Activated T-cell treated with anti-CD3 and anti-CD28 coated beads, Interleukin-2, amount 50 U/mL, for 4 hours (primary cell): ENCODE data around the gene DPH2. TPM values are rescaled to one million over a fixed set of nuclear protein-coding genes. Genes with fewer than 3 reads are reported as not detected.

Experiments used
- ATAC-seq, 2 donors: fragments of 200-7000 bp; cut with Tn5 transposase; one replicate each; pipeline ENCODE4 v1.10.0; 2021
- DNase-seq: peaks from one replicate; pipeline ENCODE4 v3.0.0-alpha.2; 2020
- H3K27me3 Mint-ChIP-seq: one replicate; pipeline ENCODE4 v1.8.0; 2021; ENCODE audit warnings: low read depth, mixed read lengths
- H3K36me3 Mint-ChIP-seq: one replicate; pipeline ENCODE4 v1.8.0; 2022; ENCODE audit warnings: mixed read lengths; ENCODE audit not compliant: insufficient read depth
- H3K4me1 Mint-ChIP-seq: one replicate; pipeline ENCODE4 v1.8.0; 2021; ENCODE audit warnings: low read depth, mixed read lengths
- H3K4me3 Mint-ChIP-seq: one replicate; pipeline ENCODE4 v1.8.0; 2021; ENCODE audit warnings: mild to moderate bottlenecking, moderate library complexity, mixed read lengths
- H3K9me3 Mint-ChIP-seq: one replicate; pipeline ENCODE4 v1.8.0; 2021; ENCODE audit warnings: mixed read lengths
- total RNA-seq, 3 donors: library from RNA; stranded (reverse); gene quantifications; one replicate each; pipeline ENCODE4 v1.2.1, GENCODE V29; 2021

Gene DPH2
- total RNA-seq, 3 donors from 2014 or later = 128 to 151 (median 145) TPM

- ATAC-seq (peak in 1 of 2 donors; percentile 4), DNase-seq (no peak)
- H3K4me1 Mint-ChIP-seq = peaks cover 11% of the 10 kb centered on the region
- peak overlapping the region; percentile 90 for H3K4me3 Mint-ChIP-seq
- no peaks in the 10 kb centered on the region for H3K36me3 Mint-ChIP-seq
- no peaks in the 10 kb centered on the region for H3K9me3 Mint-ChIP-seq
- no peaks in the 10 kb centered on the region for H3K27me3 Mint-ChIP-seq
Observed at GRCh38 chr1:43991200-43991475, 21.3 kb downstream of the DPH2 start.

- ATAC-seq (peak; percentile 85 to 86), DNase-seq (peak; percentile 64)
- H3K36me3 Mint-ChIP-seq = no peaks in the 10 kb centered on the region
- H3K9me3 Mint-ChIP-seq = no peaks in the 10 kb centered on the region
- H3K4me3 Mint-ChIP-seq = peak within 1 kb of the TSS; percentile 90
- H3K4me1 Mint-ChIP-seq = peaks cover 11% of the 10 kb centered on the region
- H3K27me3 Mint-ChIP-seq = no peaks in the 10 kb centered on the region
Observed at GRCh38 chr1:43991476-43992231, 21.8 kb downstream of the DPH2 start, which contains the start of gene CCDC24. CCDC24 (plus strand) TSS chr1:43991599; CDS start chr1:43991879, 280 bp downstream.

GRCh38 chr1:43992232-43992995, 22.6 kb downstream of the DPH2 start:
- H3K36me3 Mint-ChIP-seq = no peaks in the 10 kb centered on the region
- H3K4me3 Mint-ChIP-seq = peak overlapping the region; percentile 90
- no peaks in the 10 kb centered on the region for H3K27me3 Mint-ChIP-seq
- DNase-seq (no peak), ATAC-seq (no peak)
- H3K4me1 Mint-ChIP-seq = peaks cover 11% of the 10 kb centered on the region
- no peaks in the 10 kb centered on the region for H3K9me3 Mint-ChIP-seq

GRCh38 chr1:43993206-43993914, 23.6 kb downstream of the DPH2 start:
- no peak for ATAC-seq
- no peaks in the 10 kb centered on the region for H3K36me3 Mint-ChIP-seq
- peaks cover 11% of the 10 kb centered on the region for H3K4me1 Mint-ChIP-seq
- H3K9me3 Mint-ChIP-seq = no peaks in the 10 kb centered on the region
- no peaks in the 10 kb centered on the region for H3K27me3 Mint-ChIP-seq
- DNase-seq = no peak
- no peak overlapping the region for H3K4me3 Mint-ChIP-seq

- DNase-seq (no peak), ATAC-seq (no peak)
- H3K4me1 Mint-ChIP-seq = peaks cover 11% of the 10 kb centered on the region
- H3K4me3 Mint-ChIP-seq = no peak overlapping the region
- peaks cover 2% of the 10 kb centered on the region for H3K36me3 Mint-ChIP-seq
- no peaks in the 10 kb centered on the region for H3K9me3 Mint-ChIP-seq
- H3K27me3 Mint-ChIP-seq = no peaks in the 10 kb centered on the region
Observed at GRCh38 chr1:43994071-43994470, 24.3 kb downstream of the DPH2 start.

- H3K4me1 Mint-ChIP-seq = peaks cover 11% of the 10 kb centered on the region
- H3K4me3 Mint-ChIP-seq = no peak overlapping the region
- no peaks in the 10 kb centered on the region for H3K9me3 Mint-ChIP-seq
- DNase-seq (no peak), ATAC-seq (no peak)
- no peaks in the 10 kb centered on the region for H3K27me3 Mint-ChIP-seq
- H3K36me3 Mint-ChIP-seq = peaks cover 2% of the 10 kb centered on the region
Observed at GRCh38 chr1:43994794-43995790, 25.3 kb downstream of the DPH2 start.

GRCh38 chr1:43995984-43996732, 26.3 kb downstream of the DPH2 start:
- Mint-ChIP-seq H3K36me3 (peaks cover 2% of the 10 kb centered on the region), H3K9me3 (no peaks in the 10 kb centered on the region), H3K27me3 (no peaks in the 10 kb centered on the region), H3K4me3 (no peak overlapping the region), H3K4me1 (peaks cover 11% of the 10 kb centered on the region)
- DNase-seq (no peak), ATAC-seq (no peak)

GRCh38 chr1:43996733-43997115, 26.9 kb downstream of the DPH2 start:
- peaks cover 10% of the 10 kb centered on the region for H3K4me1 Mint-ChIP-seq
- H3K27me3 Mint-ChIP-seq = no peaks in the 10 kb centered on the region
- H3K9me3 Mint-ChIP-seq = no peaks in the 10 kb centered on the region
- no peak for ATAC-seq
- DNase-seq = no peak
- H3K4me3 Mint-ChIP-seq = no peak overlapping the region
- H3K36me3 Mint-ChIP-seq = peaks cover 2% of the 10 kb centered on the region

GRCh38 chr1:43997295-43997999, 27.6 kb downstream of the DPH2 start:
- H3K4me3 Mint-ChIP-seq = no peak overlapping the region
- no peak for DNase-seq
- H3K9me3 Mint-ChIP-seq = no peaks in the 10 kb centered on the region
- H3K27me3 Mint-ChIP-seq = no peaks in the 10 kb centered on the region
- H3K4me1 Mint-ChIP-seq = peaks cover 4% of the 10 kb centered on the region
- no peak for ATAC-seq
- peaks cover 2% of the 10 kb centered on the region for H3K36me3 Mint-ChIP-seq

- peaks cover 2% of the 10 kb centered on the region for H3K36me3 Mint-ChIP-seq
- ATAC-seq = no peak
- no peaks in the 10 kb centered on the region for H3K9me3 Mint-ChIP-seq
- no peaks in the 10 kb centered on the region for H3K4me1 Mint-ChIP-seq
- no peak overlapping the region for H3K4me3 Mint-ChIP-seq
- DNase-seq = no peak
- no peaks in the 10 kb centered on the region for H3K27me3 Mint-ChIP-seq
Observed at GRCh38 chr1:43998000-43998378, 28.2 kb downstream of the DPH2 start.

GRCh38 chr1:43999455-43999854, 29.6 kb downstream of the DPH2 start:
- no peak overlapping the region for H3K4me3 Mint-ChIP-seq
- DNase-seq (no peak), ATAC-seq (no peak)
- peaks cover 2% of the 10 kb centered on the region for H3K36me3 Mint-ChIP-seq
- no peaks in the 10 kb centered on the region for H3K27me3 Mint-ChIP-seq
- no peaks in the 10 kb centered on the region for H3K4me1 Mint-ChIP-seq
- no peaks in the 10 kb centered on the region for H3K9me3 Mint-ChIP-seq

- Mint-ChIP-seq H3K27me3 (no peaks in the 10 kb centered on the region), H3K4me1 (no peaks in the 10 kb centered on the region), H3K36me3 (peaks cover 2% of the 10 kb centered on the region), H3K4me3 (no peak overlapping the region), H3K9me3 (no peaks in the 10 kb centered on the region)
- ATAC-seq (no peak), DNase-seq (no peak)
Observed at GRCh38 chr1:44000122-44000665, 30.4 kb downstream of the DPH2 start.
